COLO668 (cell line): ENCODE data around the gene SLC38A3.
A peak's percentile ranks its signal among the peaks of the same experiment; 100 is the strongest.

Experiments
- DNase-seq: peaks from one replicate; lab custom pipeline; 2025; ENCODE audit not compliant: unreplicated experiment; lab: John Stamatoyannopoulos, UW

Gene SLC38A3

DNA sequence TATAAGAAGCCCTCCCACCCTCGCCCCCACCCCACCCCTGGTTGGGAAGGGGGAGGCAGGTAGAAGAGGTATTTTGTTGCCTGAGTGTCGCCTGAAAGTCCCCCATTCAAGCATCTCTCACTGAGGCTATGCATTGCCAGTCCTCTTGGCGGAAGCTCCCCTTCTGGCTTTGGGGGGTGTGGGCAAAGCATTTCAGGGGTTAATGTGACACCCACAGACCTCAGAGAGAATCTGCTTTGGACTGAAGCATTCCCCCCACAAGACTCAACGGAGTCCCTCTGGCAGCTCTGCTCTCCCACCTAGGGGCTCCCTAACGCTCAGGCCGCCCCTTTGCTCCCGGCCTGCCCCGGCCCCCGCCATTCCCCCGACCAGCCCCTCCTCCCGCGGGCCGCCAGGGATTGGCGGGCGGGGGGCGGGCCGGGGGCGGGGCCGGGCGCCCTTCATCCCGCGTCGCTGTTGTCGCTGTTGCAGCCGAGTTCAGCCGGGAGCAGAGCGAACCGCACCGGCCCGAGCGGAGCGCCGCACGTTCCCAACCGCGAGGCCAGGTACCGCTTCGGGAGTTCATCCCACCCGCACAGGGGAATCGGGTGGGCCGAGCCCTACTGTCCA lies at the start of gene SLC38A3:
Gene SLC38A3, plus strand, starts transcription at position 468 of the 609 bp plus-strand sequence. CDS start 8,929 bp downstream, outside the sequence.
- peak; percentile 37 for DNase-seq

DNA sequence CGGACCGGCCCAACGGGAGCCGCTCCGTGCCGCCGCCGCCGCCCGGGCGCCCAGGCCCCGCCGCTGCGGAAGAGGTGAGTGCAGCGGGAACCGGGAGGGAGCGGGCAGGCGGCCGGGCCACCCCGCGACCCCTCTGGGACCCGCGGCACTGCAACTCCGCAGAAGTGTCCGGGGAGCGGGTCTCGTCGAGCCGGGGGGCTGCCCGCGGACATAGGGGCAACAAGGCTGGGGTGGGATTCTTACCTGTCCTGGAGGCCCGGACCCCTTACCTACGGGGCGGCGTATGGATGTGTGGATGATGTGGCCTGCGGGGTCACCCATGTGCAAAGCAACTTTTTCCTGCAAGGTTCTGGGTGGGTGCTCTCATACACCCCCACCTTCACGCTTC lies 49.6 kb upstream of the SLC38A3 start:
- no peak for DNase-seq

DNA sequence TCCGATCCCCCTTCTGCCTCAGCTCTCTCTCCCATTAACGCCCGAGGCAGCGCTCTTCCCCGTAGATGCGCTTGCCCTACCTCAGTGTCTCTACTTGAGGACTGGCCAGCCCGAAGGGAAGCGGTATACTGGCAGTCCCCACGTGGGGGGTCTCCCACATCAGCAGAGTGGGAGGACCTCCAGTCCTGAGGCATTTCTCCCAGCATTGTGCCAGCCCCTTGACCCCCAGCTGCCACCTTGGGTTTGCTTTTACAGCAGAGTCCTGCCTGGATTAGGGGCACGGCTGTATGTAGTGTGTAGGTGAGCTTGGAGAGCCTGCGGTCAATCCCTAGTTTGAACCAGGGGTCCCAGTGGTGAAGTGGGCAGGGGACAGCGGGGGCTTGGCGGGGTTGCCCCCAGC lies 49.2 kb upstream of the SLC38A3 start:
- peak; percentile 20 for DNase-seq

DNA sequence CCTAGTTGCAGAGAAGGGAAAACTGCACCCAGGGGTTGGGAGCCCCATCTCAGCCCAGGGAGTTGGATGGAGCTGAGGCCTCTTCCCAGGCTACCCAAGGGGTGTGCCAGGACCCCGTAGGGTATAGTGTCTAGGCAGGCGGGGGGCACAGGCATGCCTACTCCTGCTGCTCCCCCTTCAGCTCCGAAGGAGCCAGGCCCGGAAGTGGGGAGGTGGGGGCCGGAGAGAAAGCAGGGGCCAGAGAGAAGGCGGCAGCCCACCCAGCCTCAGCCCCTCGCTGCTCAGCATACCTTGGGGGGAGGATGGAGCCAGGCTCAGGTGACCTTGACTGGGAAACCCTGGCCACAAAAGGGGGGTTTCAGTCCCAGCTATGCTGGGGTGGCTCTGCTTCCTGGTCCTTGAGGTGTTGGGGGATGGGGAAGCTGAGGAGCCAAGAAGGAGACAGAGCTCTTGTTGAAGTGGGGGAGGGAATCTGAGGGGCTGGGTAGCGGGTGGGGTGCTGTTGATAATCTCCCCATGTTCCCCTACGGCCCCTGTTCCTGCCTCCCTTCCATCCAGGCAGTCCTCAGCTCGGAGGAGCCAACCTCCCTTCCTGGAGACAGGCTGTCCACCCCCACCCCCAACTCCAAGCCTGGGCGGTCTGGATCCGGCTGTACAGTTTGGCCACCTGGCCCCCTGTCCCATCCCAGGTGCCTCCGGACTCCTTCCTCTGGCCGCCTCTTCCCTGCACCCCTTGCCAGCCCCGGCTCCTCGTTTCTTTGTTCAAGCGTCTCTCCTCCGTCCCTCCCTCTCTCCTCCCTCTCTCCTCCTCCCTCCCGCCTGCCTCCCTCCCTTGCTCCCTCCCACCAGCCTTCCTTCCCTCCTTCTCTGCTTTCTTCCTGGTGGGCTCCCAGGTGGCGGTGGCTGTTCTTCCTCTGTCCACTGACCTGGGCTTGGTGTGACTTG lies 48.2 kb upstream of the SLC38A3 start:
- no peak for DNase-seq

DNA sequence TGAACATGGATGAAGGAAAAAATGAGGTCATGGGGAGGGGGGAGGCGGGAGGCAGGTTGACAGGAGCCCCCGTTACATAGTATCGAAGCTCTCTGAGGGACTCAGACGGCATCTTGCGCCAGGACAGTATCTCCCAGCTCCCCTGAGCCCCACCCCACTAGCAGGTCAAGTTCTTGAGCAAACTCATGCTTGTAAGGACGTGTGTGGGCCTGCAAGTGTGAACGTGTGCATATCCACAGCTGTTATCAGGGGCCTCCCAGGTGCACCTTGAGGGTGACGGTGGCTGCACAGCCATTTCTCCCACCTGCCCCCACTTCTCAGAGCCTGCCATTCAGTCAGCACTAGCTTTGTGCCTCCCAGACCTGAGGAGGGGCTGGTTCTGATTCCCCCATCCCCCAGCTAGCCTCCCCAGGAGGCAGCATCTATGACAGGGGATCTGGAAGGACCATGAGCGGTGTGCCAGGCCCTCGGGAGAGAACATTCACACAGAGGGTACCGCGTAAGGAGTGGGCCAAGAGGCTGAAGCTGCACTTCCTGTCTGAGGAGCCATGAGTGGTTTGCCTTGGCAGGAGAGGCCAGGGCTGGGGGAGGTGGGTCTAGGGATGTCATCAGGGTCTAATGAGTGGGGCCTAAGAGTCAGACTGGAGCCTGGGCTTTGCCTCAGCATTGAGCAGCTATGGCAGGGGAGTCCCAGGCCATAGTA lies 47.1 kb upstream of the SLC38A3 start:
- peak; percentile 12 for DNase-seq

DNA sequence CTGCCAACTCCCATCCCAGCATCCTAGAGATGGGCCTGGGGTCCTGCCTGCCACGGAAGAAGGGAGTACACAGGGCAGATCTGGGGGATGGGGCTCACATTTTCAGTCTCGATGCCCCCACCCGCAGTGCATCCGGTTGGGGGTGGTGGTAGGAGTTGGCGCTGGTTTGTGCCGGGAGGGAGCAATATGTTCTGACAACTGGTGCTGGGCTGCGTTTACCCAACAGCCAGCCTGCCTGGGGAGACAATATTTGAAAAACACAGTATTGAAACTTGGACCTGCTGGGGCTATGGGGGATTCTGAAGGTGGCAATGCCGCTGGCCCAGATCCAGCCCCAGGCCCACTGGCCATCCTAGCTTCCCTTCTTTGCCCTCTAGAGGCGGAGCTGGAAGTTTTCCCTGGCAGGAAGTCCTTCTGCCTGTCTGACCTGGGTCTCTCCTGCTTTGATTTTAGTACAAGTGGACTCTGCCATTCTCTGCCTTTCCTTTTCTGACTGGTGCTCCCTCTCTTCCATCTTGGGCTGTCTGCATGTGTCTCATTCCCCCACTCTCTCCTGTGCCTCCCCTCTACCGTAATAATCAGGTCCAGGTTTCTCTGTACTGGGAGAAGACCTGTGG lies 46.4 kb upstream of the SLC38A3 start:
- DNase-seq: no peak

DNA sequence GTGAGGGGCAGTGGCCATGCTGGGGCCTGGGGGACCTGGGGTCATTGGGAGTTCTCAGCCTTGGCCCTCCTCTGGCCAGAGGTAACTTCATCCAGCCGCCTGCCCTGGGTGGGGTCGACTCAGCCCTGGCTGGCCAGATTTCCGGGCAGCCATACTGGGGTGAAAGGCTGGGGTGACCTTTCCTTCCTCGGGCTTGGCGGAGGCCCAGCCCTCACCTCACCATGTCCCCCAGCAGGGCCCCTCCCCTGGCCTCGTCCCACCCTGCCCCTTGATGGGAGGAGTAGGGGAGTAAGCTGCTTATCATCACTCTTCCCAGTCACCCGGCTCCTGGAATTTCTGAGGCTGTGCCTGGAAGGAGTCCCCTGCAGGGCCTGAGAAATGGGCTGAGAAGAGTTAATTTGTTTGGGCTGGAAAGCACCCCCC lies 44.5 kb upstream of the SLC38A3 start:
- no peak for DNase-seq

DNA sequence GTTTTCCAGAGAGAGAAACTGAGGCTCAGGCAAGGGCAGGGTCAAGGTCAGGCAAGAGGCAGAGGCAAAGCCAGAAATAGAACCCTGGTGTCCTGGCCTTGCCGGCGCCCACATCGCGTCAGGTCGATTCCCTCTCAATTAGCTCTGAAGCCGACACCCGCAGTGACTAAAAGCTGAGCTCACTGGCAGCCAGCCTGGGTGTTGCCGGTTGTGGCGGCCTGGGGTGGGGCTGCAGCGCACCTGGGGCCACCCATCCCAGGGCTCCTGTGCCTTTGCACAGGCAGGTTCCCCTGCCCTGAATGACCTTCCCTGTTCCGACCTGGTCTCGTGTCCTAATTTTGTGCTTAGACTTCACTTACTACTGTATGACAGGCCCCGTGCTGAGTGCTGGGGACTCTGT lies 43.8 kb upstream of the SLC38A3 start:
- DNase-seq: peak; percentile 26

DNA sequence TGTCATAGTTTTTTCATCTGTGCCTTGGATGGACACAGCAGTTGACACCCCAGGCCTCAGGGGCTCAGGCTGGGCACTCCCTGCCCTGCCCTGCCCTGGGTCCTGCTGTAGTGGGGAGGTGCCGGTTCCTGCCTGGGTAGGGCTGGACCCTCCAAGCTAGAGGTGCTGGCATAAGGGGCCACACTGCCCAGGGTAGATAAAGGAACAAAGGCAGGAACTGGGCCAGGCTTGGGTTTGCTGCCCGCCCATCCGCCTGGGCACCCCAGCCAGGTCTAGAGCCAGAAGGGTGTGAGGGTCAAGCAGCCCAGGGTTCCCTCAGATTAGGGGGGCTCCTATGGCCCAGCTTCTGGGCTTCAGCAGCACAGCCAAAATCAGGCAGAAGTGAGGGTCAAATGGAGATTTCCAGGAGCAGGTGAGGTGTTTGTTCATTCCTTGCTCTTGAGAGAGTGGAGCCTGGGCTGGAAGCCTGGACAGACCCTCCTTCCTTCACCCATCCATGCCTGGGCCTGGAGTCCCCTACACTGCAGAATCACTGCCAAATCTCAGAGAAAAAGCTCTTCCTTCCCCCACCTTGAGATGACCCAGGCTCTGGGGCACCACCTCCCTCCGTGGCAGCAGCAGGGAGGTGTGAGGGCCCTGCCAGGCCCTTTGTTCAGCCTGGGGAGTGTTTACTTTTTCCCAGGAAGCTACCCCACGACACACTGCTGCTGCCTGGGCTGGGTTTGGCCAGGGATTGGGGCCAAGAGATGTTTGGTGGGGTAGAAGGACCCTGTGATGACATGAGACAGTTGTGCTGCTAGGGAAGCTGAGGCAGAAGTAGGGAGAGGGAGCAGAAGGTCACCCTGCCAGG lies 42.8 kb upstream of the SLC38A3 start:
- peak; percentile 17 for DNase-seq

DNA sequence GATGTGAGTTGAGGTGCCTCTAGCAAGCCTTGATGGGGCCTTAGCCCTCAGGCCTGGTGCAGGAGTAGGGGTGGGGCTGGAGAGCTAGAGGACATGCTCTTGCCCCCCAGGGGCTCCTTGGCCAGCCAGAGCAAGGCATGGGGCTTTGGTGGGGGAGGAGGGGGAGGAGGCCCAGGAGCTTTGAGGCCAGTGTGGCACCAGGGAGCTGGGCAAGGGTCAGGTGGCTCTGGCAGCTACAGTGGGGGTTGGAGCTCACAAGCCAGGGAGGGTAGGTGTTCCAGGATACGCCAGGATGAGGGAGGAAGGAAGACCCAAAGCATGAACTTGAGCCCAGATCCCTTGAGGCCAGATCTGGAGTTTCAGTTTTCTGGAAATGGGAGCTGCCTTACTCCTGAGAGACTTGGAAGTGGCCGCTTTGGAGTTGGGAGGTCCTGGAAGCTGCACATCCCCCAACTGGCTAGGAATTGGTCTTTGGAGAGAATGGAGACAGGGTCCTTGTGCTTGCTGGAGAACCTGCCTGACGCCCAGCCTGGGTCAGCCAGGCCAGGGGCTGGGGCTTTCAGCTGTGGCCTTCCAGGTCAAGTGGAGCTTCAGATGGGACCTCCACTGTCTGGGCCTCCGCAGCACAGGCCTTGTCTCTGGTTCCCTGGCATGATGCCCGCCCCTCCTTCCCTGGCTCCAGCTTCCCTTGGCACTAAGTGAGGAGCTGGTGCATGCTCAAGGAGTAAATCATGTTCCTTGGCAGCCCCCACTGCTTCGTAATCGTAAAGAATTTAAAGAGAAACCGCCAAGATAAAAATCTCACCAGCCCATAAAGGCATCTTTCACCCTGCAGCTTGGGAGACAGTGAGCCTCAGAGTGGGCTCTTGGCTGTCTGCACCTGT lies 41.3 kb upstream of the SLC38A3 start:
- no peak for DNase-seq

DNA sequence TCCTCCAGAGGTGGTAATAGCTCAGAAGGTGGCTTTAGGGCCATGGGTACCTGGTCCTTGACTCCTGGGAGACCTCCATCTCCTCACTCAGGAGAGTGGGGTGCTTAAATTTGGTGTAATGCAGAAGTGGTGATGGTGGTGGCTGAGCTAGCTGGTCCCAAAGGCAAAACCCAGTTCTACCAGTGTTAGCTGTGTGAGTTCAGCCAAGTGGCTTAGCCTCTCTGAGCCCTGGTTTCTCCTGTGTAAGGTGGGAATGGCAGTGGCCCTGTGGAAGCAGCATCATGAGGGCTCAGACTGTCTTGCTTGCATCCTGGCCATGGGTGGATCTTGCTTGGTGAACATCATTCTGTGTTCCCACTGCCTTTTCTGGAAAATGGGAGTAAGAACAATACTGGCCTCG lies 40.6 kb upstream of the SLC38A3 start:
- DNase-seq: no peak

DNA sequence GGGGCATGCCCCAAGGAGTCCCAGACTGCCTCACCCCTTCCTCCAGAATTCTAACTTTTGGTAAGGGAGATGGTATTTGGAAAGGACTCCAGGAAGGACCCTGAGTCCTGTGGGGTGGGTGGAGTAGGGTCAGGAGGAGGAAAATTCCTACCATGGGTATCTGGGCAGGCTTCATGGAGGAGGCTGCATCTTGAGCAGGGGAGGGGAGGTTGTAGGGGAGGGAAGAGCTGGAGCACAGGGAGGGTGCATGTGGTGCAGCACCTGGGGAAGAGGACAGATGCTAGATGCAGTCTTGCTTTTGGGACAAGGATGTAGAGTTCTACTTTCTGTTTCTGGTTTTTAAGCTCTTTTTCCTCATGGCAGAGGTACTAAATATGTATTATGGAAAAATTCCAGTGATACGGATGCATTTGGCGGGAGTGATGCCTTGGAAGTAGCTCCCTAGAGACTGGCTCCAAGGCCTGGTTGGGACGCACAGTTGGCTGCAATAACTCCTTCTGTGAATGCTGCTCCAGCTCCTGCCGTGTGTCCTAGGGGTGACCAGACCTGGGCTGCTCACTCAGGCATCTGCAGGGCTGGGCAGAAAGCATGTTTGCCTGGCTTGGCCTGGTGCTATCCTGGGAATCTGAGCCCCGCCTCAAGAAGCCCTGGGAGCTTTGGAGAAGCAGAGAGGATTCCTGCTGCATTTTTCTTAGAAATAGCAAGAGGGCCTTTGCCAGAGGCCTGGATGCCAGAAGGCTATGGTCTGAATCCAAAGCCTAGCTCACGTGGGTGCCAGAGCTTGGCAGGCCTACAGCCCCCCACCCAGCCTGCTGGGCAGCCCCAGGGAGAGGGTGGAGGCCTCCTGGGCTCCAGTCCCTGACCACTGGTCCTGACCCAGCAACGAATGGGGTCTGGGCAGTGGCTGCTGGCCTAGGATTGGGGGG lies 39.8 kb upstream of the SLC38A3 start:
- DNase-seq: no peak

DNA sequence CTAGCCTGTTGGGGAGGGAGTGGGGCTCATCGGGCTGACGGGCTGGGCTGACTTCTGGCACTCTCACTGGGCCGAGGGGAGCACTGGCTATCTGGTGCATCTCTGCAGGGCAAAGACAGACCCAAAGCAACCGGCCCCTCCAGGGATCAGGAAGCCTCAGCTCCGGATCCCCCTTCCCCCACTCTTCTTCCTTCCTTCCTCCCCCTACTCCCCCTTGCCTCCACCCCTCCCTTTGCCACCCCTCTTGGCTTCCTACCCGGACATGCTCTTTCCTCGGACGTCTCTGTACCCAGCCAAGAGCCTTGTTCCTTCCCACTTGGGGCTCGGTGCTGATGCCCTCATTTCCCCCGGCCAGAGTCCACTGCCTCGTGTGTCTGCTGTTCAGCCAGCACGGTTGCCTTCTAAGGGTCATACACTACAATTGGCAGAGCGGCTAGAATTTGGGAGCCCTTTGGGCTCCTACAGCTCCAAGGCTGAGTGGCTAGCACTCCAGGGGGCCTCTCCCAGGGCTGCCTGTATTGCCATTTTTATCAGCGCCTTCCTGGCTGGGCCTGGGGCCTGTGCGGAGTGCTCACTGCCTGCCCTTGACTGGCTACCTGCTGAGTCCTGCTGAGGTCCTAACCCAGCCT lies 39.0 kb upstream of the SLC38A3 start:
- no peak for DNase-seq

DNA sequence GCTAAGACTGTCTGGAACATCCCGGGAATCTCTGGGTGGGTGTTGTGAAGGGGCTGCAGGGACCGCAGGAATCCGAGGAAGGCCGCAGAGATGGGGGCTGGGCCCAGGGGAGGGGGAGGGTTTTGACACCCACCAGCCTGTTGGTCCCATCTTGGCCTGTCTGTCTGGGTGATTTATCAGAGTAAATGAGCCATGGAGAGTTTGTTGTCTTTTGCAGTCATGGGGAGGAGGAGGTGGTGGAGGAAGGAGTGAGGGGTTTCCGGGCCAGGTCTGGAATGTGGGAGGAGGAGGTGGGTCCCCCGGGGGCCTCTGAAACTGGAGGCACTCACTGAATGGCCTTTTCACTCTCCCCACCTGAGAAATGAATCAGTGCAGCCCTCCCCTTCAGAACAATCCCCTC lies 38.5 kb upstream of the SLC38A3 start:
- no peak for DNase-seq

DNA sequence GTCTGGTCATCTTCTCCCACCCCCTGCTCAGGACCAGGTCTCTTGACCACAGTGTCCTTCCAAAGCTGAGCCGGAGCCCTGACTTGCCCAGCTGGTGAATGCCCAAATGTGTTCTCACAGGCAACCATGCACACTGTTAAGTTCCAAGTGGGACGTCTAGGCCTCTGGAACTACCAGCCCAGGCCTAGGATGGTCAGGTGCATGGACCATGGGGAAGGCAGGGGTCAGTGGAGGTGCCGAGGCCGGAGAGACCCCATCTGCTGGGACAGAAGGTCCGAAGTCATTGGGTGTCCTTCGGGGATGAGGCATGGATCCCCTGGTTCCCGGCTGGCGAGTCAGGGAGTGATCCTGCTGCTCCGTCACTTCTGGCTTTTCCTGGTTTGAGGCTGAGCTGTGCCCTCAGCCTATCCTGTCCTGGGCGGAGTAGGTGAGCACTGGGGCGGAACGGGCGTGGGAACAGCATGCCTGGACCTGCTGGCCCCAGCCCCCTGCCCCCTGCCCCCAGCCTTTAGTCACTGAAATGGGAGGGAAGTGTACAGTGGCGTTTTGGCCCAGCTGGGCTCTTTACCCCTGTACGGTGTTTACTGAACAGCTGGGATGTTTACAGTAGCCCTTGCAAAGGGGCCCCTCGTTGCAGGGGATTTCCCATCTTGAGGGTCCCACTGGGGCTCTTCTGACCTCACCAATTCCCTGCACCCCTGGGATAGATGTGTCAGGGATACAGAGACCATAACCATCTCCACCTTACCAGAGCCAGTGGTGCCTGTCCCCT lies 37.8 kb upstream of the SLC38A3 start:
- peak; percentile 75 for DNase-seq

DNA sequence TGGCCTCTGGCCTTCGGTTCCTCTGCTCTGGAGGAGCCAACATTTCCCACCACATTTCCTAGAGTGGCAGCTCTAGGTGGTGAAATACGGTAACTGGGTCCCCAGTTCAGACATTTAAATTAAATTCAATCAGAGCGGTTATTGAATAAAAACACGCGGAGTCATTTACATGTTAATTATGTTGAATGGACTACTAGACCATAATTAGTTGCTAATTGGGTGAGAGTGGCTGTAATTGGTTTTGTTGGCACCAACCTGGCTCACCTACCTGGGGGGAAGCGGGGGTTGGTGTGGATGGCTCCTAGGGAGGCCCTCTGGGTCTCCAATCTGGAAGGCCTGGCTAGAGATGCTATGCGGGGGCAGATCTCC lies 37.2 kb upstream of the SLC38A3 start:
- no peak for DNase-seq

DNA sequence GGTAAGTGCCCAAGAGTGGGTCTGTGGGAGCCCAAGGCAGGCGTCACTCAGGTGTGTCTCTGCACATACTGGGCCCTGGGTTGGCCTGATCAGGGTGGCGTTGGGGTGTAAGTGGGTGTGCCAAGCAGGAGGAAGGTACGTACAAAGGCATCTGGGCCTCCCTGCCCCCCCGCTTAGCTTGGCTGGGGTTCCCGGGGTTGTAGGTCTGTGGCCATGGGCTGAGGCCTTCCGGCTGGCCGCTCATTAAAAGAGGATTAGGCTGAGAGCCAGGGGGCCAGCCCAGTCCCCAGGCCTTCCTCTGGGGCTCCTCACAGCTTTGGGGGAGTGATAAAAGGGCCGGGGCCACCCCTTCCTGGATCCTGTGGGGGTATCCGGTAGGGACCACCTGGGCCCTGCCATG lies 36.7 kb upstream of the SLC38A3 start:
- DNase-seq: no peak
